ENCODE data around the gene EPHB2. TPM values are rescaled to one million over a fixed set of nuclear protein-coding genes. Genes with fewer than 3 reads are reported as not detected.

Gene EPHB2
- polyA plus RNA-seq, 2 of the 4 experiments (the other 2 are of a cell fraction): 13.0 to 35.3 TPM

GRCh38 chr1:22821027-22821426 is 110.4 kb downstream of the EPHB2 start:
- no peak for TF ChIP-seq BHLHE40 (IDR thresholded peaks at IDR 0.05; ENCODE audit: low read depth, low read length)
- ChIA-PET CTCF (interaction anchor here (1.3 to 1.4 kb wide), 3 partner anchors 14 to 143 kb away, joined by 3 to 5 read pairs (median 3); no protein-coding TSS in a partner anchor), POLR2A (no interaction called here)
- DNase-seq (ENCODE audit: low read depth in 1 of 2, low spot score in 1 of 2) (no peak), ATAC-seq (no peak), FAIRE-seq (no peak)
- no peak overlapping the region for H3K4me2 ChIP-seq
- H3K9me3 ChIP-seq: no peaks in the 10 kb centered on the region
- H3K4me1 ChIP-seq: peaks cover 15% of the 10 kb centered on the region; the same call in 2 of the 3 replicates
- 73% methylated on average over 5 of the region's 5 CpGs for WGBS (ENCODE audit: missing lambda C conversion rate)
- H3K27ac ChIP-seq: no peak overlapping the region
- H3K4me3 ChIP-seq: no peak overlapping the region

GRCh38 chr1:22822371-22822770 is 111.7 kb downstream of the EPHB2 start:
- 92% methylated on average over 1 of the region's 1 CpG for WGBS (ENCODE audit: missing lambda C conversion rate)
- no peak for FAIRE-seq
- H3K9me3 ChIP-seq: no peaks in the 10 kb centered on the region
- no peak overlapping the region for H3K4me3 ChIP-seq
- TF ChIP-seq ZFP36 (IDR thresholded peaks at IDR 0.05; ENCODE audit: borderline replicate concordance, partially characterized antibody): no peak
- H3K4me1 ChIP-seq: peaks cover 27% of the 10 kb centered on the region
- DNase-seq (ENCODE audit: low read depth in 1 of 2, low spot score in 1 of 2): no peak
- POLR2A ChIA-PET: no interaction called here
- CTCF ChIA-PET: no interaction called here
- H3K27ac ChIP-seq: no peak overlapping the region
- H3K4me2 ChIP-seq: no peak overlapping the region
- ATAC-seq: no peak

- 89% methylated on average over 8 of the region's 10 CpGs for WGBS (ENCODE audit: missing lambda C conversion rate)
- Histone ChIP-seq H3K4me3 (no peak overlapping the region), H3K9me3 (no peaks in the 10 kb centered on the region), H3K4me1 (peaks cover 34% of the 10 kb centered on the region), H3K27ac (no peak overlapping the region), H3K4me2 (no peak overlapping the region)
- DNase-seq (ENCODE audit: low read depth in 1 of 2, low spot score in 1 of 2) (no peak), ATAC-seq (no peak), FAIRE-seq (no peak)
- POLR2A ChIA-PET: no interaction called here
- CTCF ChIA-PET: interaction anchor here (0.5 to 1.5 kb wide), 2 partner anchors 37 to 552 kb away, joined by 3 to 4 read pairs; no protein-coding TSS in a partner anchor
- no peak for TF ChIP-seq CBX8 (IDR thresholded peaks at IDR 0.05)
- no peak for TF ChIP-seq POLR2A (IDR thresholded peaks at IDR 0.05; ENCODE audit: low read length)
- no peak for TF ChIP-seq JUNB (IDR thresholded peaks at IDR 0.05)
- TF ChIP-seq RCOR1 (IDR thresholded peaks at IDR 0.05; ENCODE audit: low read depth, low read length): no peak
- TF ChIP-seq KDM1A (IDR thresholded peaks at IDR 0.05; ENCODE audit: low read depth): no peak
- no peak for TF ChIP-seq ZC3H11A (IDR thresholded peaks at IDR 0.05)
- TF ChIP-seq CHD4 (IDR thresholded peaks at IDR 0.05; ENCODE audit: borderline replicate concordance): no peak
- no peak for TF ChIP-seq EHF (CRISPR knock-in tag; IDR thresholded peaks at IDR 0.05)
- TF ChIP-seq NR3C1 (IDR thresholded peaks at IDR 0.05): no peak
- TF ChIP-seq FOXS1 (CRISPR knock-in tag; IDR thresholded peaks at IDR 0.05): no peak
- no peak for TF ChIP-seq HEYL (CRISPR knock-in tag; IDR thresholded peaks at IDR 0.05)
- TF ChIP-seq REST (IDR thresholded peaks at IDR 0.05): no peak
- TF ChIP-seq TFCP2L1 (CRISPR knock-in tag; IDR thresholded peaks at IDR 0.05): no peak
- no peak for TF ChIP-seq ZNF302 (CRISPR knock-in tag; IDR thresholded peaks at IDR 0.05)
Measured at GRCh38 chr1:22824466-22824865, 113.8 kb downstream of the EPHB2 start.

GRCh38 chr1:22824975-22825374 is 114.3 kb downstream of the EPHB2 start:
- H3K9me3 ChIP-seq: no peaks in the 10 kb centered on the region
- FAIRE-seq (no peak), DNase-seq (ENCODE audit: low read depth in 1 of 2, low spot score in 1 of 2) (no peak), ATAC-seq (no peak)
- no peak overlapping the region for H3K4me2 ChIP-seq
- WGBS (ENCODE audit: missing lambda C conversion rate): 88% methylated on average over 5 of the region's 5 CpGs
- POLR2A ChIA-PET: no interaction called here
- no peak overlapping the region for H3K27ac ChIP-seq
- TF ChIP-seq USF2 (IDR thresholded peaks at IDR 0.05): no peak
- peak; percentile 68 for TF ChIP-seq ZFP36 (IDR thresholded peaks at IDR 0.05; ENCODE audit: borderline replicate concordance, partially characterized antibody)
- H3K4me3 ChIP-seq: no peak overlapping the region
- H3K4me1 ChIP-seq: peaks cover 39% of the 10 kb centered on the region
- CTCF ChIA-PET: interaction anchor here (0.5 to 1.7 kb wide), 3 partner anchors 13 to 553 kb away, joined by 3 to 6 read pairs (median 4); no protein-coding TSS in a partner anchor
